SHP77 treated with DMSO at 0.1 percent for 48 hours (cell line): ENCODE measurements around the gene DISP2.

ENCODE experiments used
- DNase-seq: peaks from one replicate; lab custom pipeline; 2025; lab: John Stamatoyannopoulos, UW

The DISP2 gene

GRCh38 chr15:40357723-40358470 lies at the start of gene DISP2:
Gene DISP2 (plus strand): TSS chr15:40358219. CDS start chr15:40358322, 103 bp downstream.
- DNase-seq: peak; percentile 52

GRCh38 chr15:40309344-40309862 lies 48.6 kb upstream of the DISP2 start:
- no peak for DNase-seq

GRCh38 chr15:40310001-40310959 lies 47.7 kb upstream of the DISP2 start:
- no peak for DNase-seq

GRCh38 chr15:40310993-40311392 lies 47.0 kb upstream of the DISP2 start:
- DNase-seq: no peak

GRCh38 chr15:40312370-40313158 lies 45.5 kb upstream of the DISP2 start:
- no peak for DNase-seq

GRCh38 chr15:40313531-40314398 lies 44.3 kb upstream of the DISP2 start:
- peak; percentile 60 for DNase-seq

- DNase-seq: no peak
Observed at GRCh38 chr15:40314723-40315276, 43.2 kb upstream of the DISP2 start.

GRCh38 chr15:40316931-40317330 lies 41.1 kb upstream of the DISP2 start:
- no peak for DNase-seq

- DNase-seq: no peak
Observed at GRCh38 chr15:40317580-40317979, 40.4 kb upstream of the DISP2 start.

GRCh38 chr15:40320409-40320808 lies 37.6 kb upstream of the DISP2 start:
- no peak for DNase-seq

- DNase-seq: peak; percentile 36
Observed at GRCh38 chr15:40320931-40321371, 37.1 kb upstream of the DISP2 start.

- DNase-seq: no peak
Observed at GRCh38 chr15:40322531-40323238, 35.3 kb upstream of the DISP2 start.

- peak; percentile 89 for DNase-seq
Observed at GRCh38 chr15:40323239-40323952, 34.6 kb upstream of the DISP2 start, which contains the start of gene INAFM2. Gene INAFM2 (plus strand): TSS chr15:40323692. CDS start chr15:40324056, 364 bp downstream.

GRCh38 chr15:40323953-40324937 lies 33.8 kb upstream of the DISP2 start:
- DNase-seq: no peak

- DNase-seq: no peak
Observed at GRCh38 chr15:40325188-40325587, 32.8 kb upstream of the DISP2 start.

- DNase-seq: no peak
Observed at GRCh38 chr15:40325700-40326099, 32.3 kb upstream of the DISP2 start.

GRCh38 chr15:40327457-40327856 lies 30.6 kb upstream of the DISP2 start:
- no peak for DNase-seq

GRCh38 chr15:40328176-40328575 lies 29.8 kb upstream of the DISP2 start:
- DNase-seq: no peak
